GM18868 (cell line): ENCODE results near the gene INPP5A.
"Not testable (repeated sequence)": the region's sequence is repeated elsewhere in the genome, so short reads cannot be mapped to it uniquely, and the experiment has no call there.

Experiments
- ATAC-seq: cut with Tn5 transposase; IDR thresholded peaks from one replicate; pipeline ENCODE4 v1.9.1; 2021; ENCODE audit warnings: mild to moderate bottlenecking, moderate library complexity; ENCODE audit not compliant: unreplicated experiment

INPP5A gene

GRCh38 chr10:132700156-132701098 lies 162.8 kb downstream of the INPP5A start:
- no peak for ATAC-seq

DNA sequence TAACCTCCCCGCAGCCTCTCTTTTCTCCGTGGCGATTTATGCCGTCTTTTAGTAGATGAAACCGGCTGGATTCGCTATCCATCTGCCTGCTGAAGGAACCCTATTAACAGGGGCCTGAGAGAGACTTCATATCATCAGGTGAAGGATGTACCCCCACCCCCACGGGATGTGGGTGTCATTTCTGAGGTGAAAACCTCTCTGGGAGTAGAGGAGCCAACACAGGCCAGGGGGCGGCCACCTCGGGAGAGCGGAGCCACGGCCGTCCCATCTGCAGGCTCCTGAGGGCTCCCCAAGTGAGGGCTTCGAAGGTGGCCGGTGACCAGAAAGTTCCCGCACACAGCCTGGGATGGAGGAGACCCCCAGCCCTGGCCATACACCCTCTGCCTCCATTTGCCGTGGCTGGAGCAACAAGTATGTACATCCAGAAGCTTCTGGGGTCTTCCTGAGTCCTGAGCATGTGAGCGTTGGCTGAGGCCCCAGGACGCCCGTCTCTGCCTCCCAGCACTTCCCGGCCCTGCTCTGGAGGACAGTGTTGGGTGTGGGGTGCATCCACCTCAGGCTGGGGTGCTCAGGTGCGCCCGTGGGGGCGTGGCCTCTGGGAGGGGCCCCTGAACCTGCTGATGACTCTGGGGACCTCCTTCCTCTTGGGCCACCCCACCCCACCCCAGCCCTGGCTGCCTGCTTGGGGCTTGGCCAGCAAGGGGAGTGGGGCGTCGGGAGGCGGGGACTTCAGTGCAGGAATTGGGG lies 163.7 kb downstream of the INPP5A start:
- ATAC-seq, result no peak

DNA sequence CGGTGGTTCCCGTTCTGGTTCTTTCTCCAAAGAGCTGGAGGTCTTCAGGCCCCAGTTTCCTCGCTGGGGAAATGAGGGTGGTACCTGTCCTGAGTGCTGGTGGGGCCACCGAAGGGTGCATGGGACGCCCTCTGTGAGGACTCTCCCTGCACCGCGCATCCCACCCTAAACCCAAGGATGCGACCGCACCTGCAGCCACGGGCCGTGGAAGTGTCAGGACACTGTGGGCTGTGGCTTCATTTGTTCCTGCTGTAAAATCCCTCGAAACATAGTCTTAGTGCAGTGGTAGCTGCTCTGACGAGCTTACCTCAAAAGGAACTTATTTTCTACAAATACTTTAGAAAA lies 164.2 kb downstream of the INPP5A start:
- ATAC-seq, result no peak

DNA sequence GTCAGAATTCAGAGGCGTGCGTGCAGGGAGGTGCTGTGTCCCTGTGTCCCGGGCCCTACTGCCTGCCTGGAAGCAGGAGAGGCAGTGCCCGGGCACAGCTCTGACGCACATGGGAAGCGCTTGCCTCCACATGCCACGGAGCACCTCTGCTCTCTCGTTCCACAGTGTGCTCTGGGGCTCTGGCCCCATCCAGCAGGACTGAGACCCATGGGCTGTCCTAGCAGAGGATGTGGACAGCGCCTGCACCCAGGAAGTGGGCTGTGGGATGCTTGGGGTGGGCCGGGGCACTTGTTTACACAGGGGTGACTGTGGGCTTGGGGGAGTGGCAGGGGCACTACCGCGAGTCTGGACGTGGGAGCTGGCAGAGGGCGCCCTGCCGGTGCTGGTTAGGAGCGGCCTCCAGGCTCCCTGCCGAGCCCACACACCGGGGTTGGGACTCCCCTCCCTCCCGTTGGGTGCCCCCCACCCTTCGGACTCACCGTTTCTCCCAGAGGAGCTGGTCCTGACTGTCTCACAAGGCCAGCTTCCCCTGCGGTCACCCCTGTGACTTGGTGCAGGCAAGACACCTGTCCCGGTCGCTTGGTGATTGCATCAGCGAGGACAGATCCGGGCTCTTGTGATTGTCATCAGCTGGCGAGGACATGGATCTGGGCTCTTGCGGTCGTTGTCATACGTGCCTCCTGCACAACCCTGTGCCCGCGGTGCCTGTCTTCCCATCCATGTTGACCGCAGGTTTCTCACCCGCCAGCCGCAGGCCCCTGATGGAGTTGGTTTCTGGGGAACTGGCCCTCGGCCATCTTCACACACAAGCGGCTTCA lies 165.2 kb downstream of the INPP5A start:
- ATAC-seq, result no peak

- no peak for ATAC-seq
Measured at GRCh38 chr10:132703419-132704007, 165.9 kb downstream of the INPP5A start.

GRCh38 chr10:132704008-132704814 lies 166.6 kb downstream of the INPP5A start:
- no peak for ATAC-seq

GRCh38 chr10:132704815-132705064 lies 167.2 kb downstream of the INPP5A start:
- ATAC-seq, result not testable (repeated sequence)

DNA sequence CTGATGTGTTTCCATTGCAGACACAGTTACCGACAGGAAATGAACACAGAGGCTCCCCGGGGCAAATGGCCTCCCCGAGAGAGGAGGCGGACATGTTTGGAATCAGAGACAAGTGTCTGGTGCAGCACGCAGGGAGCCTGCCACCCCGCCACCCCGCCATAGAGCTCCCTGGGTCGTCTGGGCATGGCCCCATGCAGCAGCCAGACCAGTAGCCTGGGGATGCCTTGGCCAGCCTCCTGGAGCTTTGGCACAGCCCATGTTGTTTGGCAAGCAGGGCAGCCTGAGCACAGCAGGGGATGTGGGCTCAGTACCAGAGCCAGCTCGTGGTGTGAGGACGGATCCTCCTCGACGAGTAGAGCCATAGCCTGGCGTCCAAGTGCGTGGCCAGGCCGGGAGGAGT lies 167.6 kb downstream of the INPP5A start:
- ATAC-seq, result no peak

DNA sequence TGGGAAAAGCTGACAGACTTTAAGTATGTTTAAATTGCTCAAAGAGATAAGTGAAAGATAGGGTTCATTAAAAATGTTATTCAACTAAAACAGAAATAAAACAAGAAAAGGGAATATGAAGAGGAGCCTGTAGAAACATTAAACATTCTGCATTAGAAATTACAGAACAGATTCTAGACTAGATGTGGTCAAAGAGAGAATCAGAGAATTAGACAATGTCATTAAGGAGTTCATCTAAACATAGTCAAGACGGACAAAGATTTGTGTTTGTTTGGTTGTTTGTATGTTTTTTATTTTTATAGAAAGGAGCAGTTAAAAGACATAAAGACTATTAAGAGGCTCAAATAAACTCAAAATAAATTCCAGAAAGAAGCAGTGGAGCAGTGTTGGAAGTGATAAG lies 168.4 kb downstream of the INPP5A start:
- no peak for ATAC-seq

DNA sequence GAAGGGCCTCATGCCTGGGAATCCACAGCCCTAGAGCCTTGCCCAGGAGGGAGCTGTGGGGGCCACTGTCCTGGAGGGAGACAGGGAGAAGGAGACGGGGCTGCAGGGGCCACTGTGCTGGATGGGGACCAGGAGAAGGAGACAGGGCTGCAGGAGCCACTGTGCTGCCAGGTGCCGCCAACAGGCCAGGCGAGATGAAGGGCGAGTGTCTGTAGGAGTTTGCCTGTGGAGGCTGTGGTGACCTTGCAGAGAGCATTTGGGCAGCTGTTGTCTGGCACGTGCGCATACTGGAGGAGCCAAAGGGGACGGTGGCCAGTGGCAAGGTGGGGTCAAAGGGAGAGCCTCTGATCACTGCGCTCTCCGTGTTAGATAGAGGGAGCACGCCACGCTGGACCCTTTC lies 169.1 kb downstream of the INPP5A start:
- ATAC-seq, result no peak

- no peak for ATAC-seq
Measured at GRCh38 chr10:132707121-132707775, 169.7 kb downstream of the INPP5A start.

- no peak for ATAC-seq
Measured at GRCh38 chr10:132707776-132708171, 170.2 kb downstream of the INPP5A start.

DNA sequence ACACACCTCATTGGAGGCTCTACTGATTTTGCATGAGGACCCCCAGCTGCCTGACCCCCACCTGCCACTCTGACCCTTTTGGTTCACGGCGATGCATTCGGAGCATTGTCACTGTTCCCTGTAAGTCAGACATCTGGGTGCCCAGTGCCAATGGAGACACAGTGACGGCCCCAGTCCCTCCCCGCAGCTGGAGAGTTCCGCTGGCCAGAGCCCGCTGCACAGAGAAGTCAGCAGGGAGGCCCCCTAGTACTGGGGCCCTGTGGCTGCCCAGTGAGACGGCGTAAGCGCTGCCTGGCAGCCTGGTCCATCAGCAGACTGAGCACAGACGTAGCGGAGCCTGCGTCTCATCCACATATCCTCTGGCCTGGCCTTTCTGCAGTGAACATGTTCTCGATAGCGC lies 170.9 kb downstream of the INPP5A start:
- no peak for ATAC-seq

GRCh38 chr10:132708936-132709335 lies 171.3 kb downstream of the INPP5A start:
- ATAC-seq, result no peak

DNA sequence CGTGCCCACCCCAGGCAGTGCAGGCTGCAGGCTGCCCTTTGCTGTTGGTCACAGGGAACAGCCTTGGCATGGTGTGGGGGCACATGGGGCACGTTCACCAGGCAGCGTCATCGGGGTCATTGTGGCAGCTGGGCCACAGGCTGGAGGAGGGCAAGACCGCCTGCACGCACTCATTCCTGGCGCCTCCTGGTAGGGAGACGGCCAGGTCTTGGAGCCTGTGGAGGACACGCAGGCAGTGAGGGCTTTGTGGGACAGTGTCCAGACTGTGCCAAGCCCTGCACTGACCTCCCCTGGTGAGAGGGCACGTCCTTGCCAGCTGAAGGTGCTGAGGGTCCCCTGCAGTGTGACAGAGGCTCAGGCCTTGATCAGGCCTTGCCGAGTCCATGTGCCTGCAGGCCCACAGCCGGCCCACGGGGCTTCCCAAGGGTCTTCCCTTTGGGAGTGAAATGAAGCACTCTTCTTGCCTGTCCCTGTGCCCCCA lies 171.9 kb downstream of the INPP5A start:
- ATAC-seq, result no peak

- no peak for ATAC-seq
Measured at GRCh38 chr10:132710036-132710686, 172.6 kb downstream of the INPP5A start.

DNA sequence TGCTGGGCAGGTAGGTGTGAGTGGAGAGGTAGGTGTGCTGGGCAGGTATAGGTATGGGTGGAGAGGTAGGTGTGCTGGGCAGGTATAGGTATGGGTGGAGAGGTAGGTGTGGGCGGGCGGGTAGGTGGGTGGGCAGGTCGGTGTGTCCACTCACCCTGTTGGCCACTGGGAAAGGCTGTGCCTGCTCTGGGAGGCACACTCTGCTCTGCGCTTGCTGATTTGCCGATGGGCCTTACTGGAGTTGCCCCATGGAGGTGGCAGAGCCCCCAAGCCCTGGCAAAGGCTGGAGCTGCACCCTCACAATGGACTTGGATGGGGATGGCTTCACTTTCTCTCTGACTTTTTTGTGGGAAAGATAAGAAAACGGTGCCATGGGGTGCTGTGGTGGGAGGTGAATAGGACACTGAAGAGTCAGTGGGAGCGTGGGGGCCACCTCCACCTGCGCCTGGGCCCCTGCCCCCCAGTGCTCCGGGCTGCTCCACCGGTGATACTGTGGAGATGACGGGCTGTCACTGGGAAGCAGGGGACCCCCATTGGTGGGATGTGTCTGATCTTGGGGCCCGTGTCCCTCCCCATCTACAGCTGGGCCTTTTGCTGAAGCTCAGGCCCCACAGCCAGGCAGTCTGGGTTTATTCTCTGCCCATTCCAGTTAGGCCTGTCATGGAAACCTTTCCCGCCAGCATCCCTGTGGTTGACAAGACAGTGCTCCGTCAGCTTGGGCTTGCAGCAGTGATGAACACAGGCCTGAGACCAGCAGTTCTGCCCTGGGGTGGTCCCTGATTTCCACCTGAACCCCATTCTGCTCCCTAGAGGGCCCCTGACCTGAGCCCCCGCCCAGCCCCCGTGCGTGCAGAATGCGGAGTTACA lies 173.4 kb downstream of the INPP5A start:
- ATAC-seq, result no peak

GRCh38 chr10:132711613-132712121 lies 174.1 kb downstream of the INPP5A start:
- no peak for ATAC-seq
